GM12872 (cell line): ENCODE data around the gene FMN1.

Experiments
- TF ChIP-seq, protein P1 (sequence below): IDR thresholded peaks from 3 replicates; pipeline ENCODE4 v1.5.1; 2011; ENCODE audit warnings: low read depth, mild to moderate bottlenecking, low read length, moderate library complexity; ENCODE audit not compliant: insufficient read depth

Gene FMN1

DNA sequence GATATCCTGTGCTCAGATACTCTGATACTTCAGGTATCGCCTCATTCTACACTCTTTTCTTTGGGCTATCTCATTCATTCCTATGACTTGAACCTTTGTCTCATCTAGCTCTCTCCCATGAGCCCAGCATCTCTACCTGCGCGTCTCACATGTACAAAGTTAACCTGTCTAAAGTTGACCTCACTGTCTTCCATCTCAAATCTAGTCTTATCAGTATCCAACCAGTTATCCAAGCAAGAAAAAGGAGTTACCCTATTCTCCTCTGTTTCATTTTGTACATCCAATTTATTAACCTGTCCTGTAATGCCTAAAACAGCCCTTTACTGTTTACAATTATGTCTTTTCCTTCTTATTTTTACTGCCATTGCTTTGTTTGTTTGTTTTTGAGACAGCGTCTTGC lies 342.5 kb downstream of the FMN1 start:
- TF ChIP-seq, protein P1, sequence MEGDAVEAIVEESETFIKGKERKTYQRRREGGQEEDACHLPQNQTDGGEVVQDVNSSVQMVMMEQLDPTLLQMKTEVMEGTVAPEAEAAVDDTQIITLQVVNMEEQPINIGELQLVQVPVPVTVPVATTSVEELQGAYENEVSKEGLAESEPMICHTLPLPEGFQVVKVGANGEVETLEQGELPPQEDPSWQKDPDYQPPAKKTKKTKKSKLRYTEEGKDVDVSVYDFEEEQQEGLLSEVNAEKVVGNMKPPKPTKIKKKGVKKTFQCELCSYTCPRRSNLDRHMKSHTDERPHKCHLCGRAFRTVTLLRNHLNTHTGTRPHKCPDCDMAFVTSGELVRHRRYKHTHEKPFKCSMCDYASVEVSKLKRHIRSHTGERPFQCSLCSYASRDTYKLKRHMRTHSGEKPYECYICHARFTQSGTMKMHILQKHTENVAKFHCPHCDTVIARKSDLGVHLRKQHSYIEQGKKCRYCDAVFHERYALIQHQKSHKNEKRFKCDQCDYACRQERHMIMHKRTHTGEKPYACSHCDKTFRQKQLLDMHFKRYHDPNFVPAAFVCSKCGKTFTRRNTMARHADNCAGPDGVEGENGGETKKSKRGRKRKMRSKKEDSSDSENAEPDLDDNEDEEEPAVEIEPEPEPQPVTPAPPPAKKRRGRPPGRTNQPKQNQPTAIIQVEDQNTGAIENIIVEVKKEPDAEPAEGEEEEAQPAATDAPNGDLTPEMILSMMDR, result no peak

DNA sequence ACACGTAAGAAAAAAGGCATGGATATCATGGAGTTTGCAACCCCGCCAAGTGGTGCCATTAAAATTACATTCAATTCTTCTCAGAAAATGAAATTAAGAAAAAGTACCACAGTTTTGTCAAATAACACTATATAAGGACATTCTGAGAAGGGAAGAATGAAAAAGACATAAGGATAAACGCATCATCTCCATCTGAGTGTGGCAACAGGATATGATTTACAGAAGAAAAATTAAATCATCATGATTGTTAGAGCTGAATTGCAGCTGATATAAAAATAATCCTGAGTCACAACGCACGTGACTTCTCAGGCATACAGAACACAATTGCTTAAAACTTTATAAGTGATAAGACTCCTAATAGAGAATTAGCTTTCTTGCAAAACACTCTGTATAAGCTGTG lies 342.9 kb downstream of the FMN1 start:
- TF ChIP-seq, protein P1, result no peak

DNA sequence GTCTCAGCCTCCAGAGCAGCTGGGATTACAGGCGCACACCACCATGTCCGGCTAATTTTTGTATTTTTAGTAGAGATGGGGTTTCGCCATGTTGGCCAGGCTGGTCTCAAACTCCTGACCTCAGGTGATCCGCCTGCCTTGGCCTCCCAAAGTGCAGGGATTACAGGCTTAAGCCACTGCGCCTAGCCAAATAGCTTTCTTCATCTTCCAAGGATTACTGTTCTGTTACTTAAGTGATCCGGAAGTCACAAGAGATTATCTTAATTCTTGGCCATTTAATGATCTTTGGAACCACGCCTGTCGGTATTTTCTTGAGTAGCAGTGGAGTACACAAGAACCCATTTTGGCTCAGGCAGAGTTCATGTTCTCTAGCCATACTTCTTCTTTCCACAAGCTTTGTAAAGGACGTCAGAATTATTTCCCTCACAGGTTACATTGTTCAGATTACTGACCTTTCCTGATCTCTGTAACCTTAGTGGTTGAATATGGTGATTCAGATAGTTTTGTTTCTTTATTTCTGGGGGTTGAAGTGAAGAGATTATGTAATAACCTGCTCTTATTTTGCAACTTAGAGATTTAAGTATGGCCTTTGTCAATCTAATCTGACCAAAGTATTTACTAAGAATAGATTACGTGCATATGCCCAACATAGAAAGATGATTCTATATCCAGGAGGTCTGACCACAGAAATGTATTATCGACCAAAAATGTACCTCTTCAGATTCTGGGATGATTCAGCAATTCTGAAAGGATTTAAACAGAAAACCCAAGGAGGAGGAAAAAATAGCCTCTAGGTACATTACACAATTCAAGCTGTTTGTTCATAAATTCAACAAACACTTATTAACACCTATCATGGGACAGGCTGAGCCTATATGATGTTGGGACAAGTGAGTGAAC lies 344.5 kb downstream of the FMN1 start:
- TF ChIP-seq, protein P1, result no peak

DNA sequence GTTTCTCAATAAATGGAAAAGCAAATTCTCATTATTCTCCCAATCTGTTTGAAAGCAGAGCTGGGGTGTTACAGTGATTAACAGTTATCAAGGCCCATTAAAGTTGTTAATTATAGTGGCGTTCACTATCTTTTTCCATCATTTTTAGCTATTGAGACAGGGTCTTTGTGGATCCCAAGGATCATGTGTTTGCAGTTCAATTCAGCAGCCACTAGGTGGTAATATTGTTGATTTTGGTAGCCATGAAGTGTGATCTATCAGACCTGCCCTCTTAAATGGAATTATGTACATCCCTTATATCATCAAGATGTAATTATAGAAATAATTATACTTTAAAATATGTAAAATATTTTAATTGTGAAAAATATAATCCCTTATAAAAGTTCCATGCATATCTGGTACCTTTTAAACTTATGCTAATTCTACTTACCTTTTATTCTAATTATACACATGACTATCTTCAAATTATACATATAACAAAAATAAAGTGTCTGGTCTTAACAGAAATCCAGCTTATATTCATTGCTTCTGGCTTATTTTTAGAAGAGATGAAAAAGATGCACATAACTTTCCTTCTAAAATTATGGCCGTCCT lies 350.3 kb downstream of the FMN1 start:
- TF ChIP-seq, protein P1, result peak; percentile 62

DNA sequence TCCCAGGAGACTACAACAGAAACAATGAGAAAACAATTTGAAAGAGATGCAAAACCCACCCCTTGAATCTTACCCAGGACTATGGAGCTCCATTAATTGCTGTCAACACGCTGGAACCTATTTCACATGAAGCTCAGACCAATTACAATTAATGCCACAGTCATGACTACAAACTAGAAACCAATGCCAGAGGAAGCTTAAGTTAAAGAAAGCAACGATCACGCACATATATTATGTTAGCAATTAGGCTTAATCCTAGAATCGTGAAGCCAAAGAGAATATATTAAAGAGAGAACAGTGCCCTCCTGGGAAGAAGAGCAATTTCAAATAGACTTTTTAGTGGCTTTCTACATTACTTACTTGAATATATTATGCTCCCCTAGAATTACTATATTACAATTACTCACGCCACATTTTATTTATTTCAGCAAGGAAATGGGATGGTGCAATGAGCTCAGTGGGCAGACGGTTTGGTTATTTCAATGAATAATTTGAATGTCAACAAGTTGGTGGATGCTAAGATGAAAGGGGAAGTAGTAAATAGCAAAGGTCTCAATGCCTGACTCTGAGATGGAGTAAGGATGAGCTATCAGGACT lies 351.2 kb downstream of the FMN1 start:
- TF ChIP-seq, protein P1, result no peak

DNA sequence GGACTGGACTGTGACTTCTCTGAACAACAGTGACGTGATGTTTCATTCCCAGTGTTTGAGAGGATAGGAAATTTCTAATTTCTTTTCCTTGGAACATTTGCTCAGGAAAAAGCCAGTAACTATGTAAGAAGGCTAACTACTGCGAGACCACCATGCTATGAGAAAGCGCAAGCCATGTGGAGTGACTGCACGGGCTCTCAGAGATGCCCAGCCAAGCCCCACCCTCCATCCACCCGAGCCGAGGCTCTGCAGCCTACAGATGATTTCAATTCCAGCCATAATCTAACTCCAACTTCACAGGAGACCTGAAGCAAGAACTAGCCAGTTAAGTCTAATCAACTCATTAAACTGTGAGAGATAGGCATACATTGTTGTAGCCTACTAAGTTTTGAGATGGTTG lies 352.4 kb downstream of the FMN1 start:
- TF ChIP-seq, protein P1, result no peak

DNA sequence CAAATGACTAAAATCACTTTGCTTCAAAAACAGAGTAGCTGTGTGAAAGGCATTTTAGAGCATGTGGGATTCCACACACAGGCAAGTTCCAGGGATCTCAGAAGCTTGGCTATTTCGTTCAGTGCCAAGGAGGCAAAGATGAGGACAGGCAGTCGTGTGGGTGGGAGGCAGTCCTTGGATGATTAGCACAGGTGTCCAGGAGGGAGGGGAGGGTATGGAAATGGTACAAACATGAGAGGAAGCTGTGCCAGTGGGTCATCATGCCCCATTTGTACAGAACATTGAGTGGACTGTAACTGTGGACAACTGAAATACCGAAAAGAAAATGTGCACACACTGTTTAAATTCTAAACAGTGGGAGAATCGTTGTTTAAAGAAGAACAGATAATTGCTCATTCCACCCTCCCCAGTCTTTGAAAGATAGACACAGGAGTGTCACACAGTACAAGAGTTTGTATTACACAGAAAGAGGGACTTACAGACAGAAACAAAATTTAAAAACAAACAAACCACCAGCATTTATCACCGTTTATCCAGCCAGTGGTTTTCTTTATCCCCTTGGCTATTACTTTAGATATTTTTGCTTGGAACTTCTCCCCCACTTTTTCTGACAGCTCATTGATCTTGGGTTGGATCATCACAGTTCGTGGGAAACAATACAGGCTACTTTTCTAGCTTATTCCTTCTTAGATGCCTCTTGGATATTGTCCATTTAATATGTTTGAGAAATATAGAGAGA lies 353.8 kb downstream of the FMN1 start:
- TF ChIP-seq, protein P1, result no peak
